COR-L47 (cell line): ENCODE results near the gene SLC22A4.

Source experiments
- DNase-seq: peaks from one replicate; lab custom pipeline; 2025; lab: John Stamatoyannopoulos, UW

SLC22A4 gene

GRCh38 chr5:132376694-132377641, 82.8 kb downstream of the SLC22A4 start:
- no peak for DNase-seq

- DNase-seq: no peak
These were observed 83.5 kb downstream of the SLC22A4 start for GRCh38 chr5:132377738-132378137.

GRCh38 chr5:132378580-132378979, 84.4 kb downstream of the SLC22A4 start:
- DNase-seq: no peak

- no peak for DNase-seq
These were observed 85.9 kb downstream of the SLC22A4 start for GRCh38 chr5:132380047-132380446.

GRCh38 chr5:132380741-132381140, 86.5 kb downstream of the SLC22A4 start:
- no peak for DNase-seq

GRCh38 chr5:132381614-132382013, 87.4 kb downstream of the SLC22A4 start:
- no peak for DNase-seq

GRCh38 chr5:132383261-132383660, 89.1 kb downstream of the SLC22A4 start:
- no peak for DNase-seq

GRCh38 chr5:132383984-132384383, 89.8 kb downstream of the SLC22A4 start:
- DNase-seq: no peak

GRCh38 chr5:132384506-132385050, 90.4 kb downstream of the SLC22A4 start:
- DNase-seq: no peak

GRCh38 chr5:132385326-132386105, 91.3 kb downstream of the SLC22A4 start:
- peak; percentile 45 for DNase-seq

GRCh38 chr5:132386644-132387286, 92.6 kb downstream of the SLC22A4 start:
- DNase-seq: peak; percentile 45

- DNase-seq: no peak
These were observed 93.5 kb downstream of the SLC22A4 start for GRCh38 chr5:132387640-132388117.

GRCh38 chr5:132388244-132389050, 94.3 kb downstream of the SLC22A4 start:
- no peak for DNase-seq

GRCh38 chr5:132389051-132389331, 94.8 kb downstream of the SLC22A4 start:
- DNase-seq: no peak

GRCh38 chr5:132389585-132390286, 95.5 kb downstream of the SLC22A4 start:
- no peak for DNase-seq

- DNase-seq: no peak
These were observed 97.1 kb downstream of the SLC22A4 start for GRCh38 chr5:132391247-132391646.

- no peak for DNase-seq
These were observed 97.7 kb downstream of the SLC22A4 start for GRCh38 chr5:132391870-132392269.

GRCh38 chr5:132392411-132392810, 98.2 kb downstream of the SLC22A4 start:
- DNase-seq: no peak

- no peak for DNase-seq
These were observed 99.0 kb downstream of the SLC22A4 start for GRCh38 chr5:132392978-132393825.
